Measurements from ENCODE around the gene IRAK1BP1.
A peak's percentile ranks its signal among the peaks of the same experiment; 100 is the strongest.
"Not testable (repeated sequence)": the region's sequence is repeated elsewhere in the genome, so short reads cannot be mapped to it uniquely, and the experiment has no call there.

IRAK1BP1 gene, protein sequence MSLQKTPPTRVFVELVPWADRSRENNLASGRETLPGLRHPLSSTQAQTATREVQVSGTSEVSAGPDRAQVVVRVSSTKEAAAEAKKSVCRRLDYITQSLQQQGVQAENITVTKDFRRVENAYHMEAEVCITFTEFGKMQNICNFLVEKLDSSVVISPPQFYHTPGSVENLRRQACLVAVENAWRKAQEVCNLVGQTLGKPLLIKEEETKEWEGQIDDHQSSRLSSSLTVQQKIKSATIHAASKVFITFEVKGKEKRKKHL

DNA sequence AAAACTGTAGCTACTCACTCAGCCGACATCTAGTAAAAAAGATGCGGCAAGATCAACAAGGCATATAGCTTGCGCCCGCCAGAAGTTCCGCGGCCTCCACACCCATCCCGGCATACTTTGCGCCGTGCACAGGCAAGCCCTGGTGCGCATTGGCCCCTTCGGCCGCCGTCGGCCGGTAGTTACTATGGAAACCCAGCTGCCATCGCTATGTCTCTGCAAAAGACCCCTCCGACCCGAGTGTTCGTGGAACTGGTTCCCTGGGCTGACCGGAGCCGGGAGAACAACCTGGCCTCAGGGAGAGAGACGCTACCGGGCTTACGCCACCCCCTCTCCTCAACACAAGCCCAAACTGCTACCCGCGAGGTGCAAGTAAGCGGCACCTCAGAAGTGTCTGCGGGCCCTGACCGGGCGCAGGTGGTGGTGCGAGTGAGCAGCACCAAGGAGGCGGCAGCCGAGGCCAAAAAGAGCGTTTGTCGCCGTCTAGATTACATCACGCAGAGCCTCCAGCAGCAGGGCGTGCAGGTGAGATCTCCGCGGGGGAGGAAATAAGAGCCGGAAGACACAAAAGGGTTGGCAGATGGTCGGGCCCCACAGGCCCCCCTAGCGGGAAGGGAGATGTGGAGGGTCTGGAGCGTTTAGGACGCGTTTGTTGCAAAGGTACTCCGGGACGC is at the start of gene IRAK1BP1:
Gene IRAK1BP1 (plus strand): TSS at position 182 of the 671 bp plus-strand sequence. CDS start 26 bp downstream, at position 208.
- DNase-seq, result peak; percentile 87

DNA sequence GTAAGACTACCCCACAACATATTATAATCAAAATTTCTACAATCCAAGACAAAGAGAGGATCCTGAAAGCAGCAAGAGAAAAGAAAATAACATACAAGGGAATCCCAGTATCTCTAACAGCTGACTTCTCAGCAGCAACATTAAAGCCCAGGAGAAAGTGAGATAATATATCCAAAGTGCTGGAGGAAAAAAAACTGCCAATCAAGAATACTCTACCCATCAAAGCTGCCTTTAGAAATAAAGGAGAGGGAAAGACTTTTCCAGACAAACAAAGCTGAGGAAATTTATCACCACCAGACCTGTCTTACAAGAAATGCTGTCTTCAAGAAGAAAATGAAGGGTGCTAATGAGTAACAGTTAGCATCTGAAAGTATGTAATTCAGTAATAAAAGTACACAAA is 43.3 kb upstream of the IRAK1BP1 start:
- DNase-seq, result no peak

DNA sequence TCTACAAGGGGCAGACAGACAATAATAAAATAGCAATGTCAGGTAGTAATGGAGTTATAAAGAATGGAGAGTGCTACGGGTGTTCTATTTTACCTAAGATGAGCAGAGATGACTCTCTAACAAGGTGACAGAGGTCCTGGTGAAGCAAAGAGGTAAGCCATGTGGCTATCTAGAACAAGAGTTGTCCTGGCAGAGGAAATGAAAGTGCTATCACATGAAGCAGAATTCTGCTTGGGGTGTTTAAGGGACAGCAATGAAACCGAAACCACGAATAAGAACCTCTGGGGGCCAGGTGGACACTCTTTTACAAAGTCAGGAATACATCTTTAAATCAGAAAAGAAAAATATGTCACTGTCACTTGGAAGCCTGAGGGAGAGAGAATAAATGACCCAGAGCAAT is 37.9 kb upstream of the IRAK1BP1 start:
- no peak for DNase-seq

DNA sequence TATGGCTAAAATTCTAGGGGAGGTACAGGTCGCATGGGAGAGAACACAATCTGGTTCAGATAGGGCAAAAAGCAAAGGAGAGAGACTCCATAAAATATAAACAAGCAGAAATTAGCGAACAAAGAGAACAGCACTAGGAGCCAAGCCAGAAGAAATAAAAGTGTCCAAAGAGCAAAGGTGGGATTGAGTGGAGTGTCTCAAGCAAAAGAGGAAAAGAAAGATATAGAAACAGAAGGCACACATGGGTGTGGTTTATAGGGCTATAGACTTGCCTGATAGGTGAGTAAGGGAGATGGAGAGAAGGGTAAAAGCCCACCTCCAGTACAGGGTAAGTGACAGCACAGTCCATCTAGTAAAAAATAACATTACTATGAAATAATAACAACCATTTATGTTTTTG is 36.5 kb upstream of the IRAK1BP1 start:
- no peak for DNase-seq

DNA sequence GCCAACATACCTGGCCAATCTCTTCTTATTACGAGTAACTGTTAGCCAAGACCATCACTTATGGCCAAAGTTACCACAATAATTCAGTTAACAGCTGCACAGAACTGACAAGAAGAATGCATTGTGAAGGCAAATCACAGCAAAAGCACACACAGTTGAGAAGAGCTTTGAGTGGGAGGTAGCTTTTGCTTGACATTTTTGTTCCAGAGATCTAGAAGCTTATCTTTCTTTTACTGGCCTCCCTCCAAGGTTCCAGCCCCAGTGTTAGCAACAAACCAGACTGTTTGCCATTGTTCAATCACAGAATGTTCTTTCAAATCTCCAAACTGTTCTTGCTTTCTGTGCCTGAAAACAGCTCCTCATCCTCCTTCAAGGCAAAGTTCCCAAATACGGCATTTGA is 35.9 kb upstream of the IRAK1BP1 start:
- DNase-seq, result no peak

DNA sequence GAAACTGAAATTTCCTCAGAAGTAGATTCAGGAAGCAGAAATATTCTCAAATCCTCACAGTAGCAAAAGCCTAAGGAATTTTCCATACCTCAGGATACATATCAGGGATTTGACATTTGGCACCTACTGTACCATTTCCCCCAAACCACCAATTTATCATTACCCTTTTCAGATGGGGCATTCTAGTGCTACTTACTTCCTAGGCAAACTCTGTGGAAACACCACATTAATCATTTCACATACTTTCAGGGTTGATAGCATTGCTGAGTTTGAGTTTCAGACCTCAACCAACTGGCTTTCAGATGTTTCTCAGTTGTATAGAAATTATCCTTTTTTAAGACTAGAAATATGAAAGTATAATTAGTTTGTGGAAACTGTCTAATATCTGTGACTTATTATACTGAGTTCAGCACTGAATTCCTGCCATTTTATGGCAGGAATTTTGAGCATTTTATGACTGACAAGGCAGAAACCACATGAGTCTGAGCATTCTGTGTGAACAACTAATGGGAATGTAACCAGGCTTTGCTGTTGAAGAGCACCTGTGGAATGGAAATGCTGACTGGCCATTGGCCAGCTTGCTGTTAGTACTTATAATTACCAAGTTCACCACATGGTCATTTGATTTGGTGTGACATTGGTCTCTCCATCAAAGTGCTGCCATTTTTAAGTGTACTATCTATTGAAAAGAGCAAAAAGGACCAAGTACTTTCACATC is 35.1 kb upstream of the IRAK1BP1 start:
- no peak for DNase-seq

DNA sequence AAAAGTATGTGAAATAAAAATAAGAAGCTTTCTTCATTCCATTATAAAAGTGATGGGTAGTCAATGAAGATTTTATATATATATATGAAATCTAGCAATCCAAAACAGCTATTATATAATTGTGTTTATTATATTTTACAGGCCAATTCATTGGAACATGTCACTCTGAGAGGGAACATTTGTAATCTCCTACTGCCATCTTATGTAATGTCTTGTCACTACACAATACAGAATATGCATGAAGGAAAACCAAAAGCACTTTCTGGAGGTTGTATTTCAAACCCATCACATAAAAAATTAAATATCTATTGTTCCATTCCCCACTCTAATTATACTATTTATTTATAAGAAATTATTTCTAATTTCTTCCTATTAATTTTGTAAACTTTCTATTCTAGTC is 31.5 kb upstream of the IRAK1BP1 start:
- no peak for DNase-seq

DNA sequence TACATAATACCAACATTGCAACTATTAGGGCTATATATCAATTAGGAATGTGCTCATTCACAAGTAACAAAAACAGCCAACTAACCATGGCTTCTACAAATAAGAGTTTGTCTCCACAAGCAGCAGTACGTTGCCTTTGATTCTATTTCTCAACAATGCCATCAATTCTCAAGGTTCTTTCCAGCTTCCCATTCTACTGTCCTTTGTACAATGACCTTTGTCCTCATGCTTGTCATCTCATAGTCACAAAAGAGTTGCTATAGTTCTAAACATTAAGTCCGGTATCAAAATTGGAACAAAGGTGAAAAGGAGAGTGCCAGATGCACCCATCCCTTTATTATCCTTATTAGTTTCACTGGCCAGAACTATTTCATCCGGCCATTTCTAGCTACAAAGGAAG is 30.8 kb upstream of the IRAK1BP1 start:
- DNase-seq, result no peak

DNA sequence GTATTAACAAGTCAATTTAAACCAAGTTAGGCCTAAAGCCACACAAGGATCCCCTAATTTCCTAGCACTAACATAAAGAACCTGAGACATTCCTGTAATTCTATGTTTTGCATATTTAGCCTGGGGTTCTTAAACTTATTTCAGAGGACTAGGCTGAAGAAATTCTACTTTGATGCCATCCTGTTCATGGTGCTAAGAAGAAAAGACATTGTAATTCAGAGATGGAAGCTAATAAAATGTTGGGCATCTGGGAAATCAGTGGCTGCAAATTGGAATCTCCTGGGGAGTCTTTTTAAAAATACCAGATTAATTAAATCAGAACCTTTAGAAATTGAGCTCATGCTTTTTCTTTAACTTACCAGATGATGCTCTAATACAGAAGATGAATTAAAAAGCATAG is 26.2 kb upstream of the IRAK1BP1 start:
- DNase-seq, result no peak

DNA sequence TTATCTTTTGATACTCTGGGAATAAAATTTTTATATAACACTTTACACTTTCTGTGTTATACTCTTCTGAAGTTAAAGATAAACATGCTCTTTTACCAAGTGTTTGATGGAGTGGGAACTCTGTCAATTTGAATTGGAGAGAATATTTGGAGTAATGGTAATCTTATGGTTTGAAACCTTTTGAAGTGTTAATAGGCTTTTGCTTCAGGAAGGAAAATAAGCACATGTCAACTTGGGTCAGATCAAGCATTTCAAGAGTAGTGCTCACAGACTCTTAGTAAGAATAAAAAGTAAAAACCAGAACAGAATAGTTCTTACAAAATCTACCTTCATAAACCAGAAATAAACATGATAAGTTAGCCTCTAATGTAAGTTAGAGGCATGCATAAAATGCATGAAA is 24.4 kb upstream of the IRAK1BP1 start:
- no peak for DNase-seq

DNA sequence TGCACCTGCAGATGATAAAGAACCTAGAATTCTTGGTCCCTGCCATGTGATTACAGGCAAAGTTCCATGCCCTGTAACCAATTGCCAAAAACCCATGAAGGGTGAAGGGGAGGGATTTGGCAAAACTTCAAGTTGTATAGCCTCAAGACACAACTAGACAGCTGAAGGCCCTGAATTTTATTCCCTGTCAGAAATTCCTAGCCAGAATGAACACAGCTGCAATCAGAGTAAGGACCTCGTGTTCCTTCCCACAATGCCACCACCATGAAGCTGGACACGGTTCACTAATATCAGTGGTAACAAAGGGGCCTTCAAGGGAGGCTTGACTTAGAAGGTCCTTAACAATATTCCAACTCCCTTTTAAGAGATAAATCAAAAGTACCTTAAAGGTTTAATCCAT is 22.5 kb upstream of the IRAK1BP1 start:
- no peak for DNase-seq

DNA sequence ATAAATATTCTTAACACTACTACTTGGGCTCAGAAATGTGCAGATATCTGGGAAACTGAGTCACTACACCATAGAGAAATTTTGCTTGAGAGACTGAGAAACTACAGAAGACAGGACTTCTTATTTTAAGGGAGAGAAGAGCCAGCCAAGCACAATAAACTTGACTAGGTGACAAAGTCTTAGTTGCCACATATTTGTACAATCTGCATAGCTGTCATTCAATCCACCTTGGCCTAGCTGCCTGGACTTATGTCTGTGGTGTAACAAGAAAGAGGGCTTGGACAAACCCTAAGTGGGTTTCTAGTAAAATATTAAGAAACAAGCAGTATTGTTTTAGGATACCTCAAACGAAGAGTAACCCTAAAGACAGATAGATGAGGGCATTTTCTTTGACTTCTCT is 21.8 kb upstream of the IRAK1BP1 start:
- no peak for DNase-seq

DNA sequence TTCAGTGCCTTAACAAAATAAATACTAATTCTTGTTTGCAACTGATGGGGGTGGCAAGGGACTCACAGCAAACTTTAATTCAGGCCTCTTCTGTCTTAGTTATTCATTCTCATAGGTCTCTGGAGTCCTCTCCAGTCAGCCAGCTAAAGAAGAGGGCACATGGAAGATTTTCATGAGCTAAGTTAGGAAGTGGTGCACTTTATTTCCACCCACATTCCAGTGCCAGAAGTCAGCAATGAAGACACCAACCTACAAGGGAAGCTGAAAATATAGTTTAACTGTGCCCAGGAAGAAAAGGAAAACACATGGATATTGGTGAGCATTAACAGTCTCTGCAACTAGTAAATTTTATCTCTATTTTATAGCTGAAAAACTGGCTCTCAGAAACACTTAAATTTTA is 16.7 kb upstream of the IRAK1BP1 start:
- peak; percentile 7 for DNase-seq

DNA sequence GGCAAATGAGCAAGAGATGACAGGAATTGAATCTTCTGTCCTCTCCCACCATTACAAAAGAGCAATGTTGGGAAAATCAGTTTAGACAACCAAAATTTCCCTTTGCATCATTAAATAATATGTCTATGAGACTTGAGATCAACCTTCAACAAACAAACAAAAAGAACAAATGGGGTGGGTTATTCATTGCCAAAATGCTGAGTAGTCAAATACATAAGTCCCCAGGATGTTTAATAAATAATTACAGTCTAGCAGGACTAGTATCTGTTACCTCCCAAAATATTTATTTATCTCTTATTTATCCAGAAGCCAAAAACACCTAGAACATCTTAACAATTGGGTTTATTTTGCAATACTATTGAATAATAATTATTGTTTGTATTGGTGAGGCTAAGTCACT is 16.2 kb upstream of the IRAK1BP1 start:
- no peak for DNase-seq

DNA sequence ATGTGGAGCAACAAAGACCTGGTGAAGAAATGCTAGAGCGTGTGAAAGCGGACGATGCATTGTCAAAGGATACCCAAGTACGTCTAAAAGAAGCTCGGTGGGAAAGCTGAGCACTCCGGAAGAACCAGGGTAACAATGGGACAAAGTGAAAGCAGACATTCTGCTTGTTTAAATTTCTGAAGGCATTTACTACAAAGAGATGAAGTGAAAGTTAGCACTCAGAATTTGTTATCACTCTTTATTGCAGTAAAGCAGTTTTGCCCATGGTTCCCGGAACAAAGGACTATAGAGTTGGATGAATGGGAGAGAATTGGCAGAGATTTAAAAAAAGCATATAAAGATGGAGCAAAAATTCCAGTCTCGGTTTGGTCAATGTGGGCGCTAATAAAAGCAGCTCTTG is 12.8 kb upstream of the IRAK1BP1 start:
- DNase-seq, result no peak

DNA sequence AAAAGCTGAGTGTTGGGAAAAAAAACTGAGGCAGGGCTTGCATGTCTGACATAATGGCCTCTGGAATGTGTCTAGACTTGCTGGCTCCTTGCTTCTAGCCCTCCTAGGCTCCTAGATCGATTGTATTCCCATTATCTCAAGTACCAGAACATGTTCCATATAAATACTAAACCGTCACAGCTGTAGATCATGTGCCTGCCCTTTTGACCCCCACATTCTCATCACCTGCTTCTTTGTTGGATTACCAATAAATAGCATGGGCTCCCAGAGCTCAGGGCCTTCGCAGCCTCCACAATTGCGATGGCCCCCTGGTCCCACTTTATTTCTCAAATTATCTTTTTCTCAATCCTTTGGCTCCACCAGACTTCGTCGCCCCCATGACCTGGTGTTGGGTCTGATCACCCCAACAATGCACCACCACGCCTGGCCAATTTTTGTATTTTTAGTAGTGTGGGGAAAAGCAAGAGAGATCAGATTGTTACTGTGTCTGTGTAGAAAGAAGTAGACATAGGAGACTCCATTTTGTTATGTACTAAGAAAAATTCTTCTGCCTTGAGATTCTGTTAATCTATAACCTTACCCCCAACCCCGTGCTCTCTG is 8.9 kb upstream of the IRAK1BP1 start:
- not testable (repeated sequence) for DNase-seq

DNA sequence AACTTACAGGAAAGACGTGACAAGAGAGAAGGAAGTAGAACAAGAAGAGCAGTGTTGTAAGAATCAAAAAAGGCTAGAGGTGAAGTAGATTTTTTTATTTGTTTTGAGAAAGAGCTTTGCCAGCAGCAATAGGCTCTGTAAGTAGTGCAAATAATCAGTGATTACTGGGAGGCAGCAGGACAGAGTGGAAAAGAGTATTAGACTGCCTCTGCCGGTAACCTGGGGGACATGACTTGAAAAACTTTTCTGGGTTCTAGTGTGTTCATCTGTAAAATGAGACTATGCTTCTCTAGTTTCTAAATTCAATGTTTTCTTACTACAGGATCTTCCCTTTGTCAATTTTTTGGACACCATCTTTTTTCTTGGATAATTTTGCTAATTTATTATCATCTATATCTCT is 5.8 kb upstream of the IRAK1BP1 start:
- no peak for DNase-seq

DNA sequence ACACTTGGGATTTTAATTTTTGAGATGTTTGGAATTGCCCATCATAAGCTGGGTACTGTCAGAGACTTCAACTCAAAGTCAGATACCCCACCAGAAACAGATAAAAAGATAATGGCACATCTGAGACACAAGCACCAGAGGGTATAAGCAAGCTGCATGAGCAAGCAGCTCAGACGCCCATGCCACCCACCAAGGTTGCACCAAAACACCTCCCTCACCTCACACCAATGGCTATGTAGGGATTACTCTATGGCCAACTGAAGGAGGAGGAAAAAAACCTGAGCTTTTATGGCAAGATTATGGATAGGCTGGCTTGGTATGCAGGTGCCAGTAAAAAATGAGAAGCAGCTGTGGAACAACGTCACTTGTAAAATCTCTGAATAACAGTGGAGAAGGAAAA is 3.8 kb upstream of the IRAK1BP1 start:
- no peak for DNase-seq

DNA sequence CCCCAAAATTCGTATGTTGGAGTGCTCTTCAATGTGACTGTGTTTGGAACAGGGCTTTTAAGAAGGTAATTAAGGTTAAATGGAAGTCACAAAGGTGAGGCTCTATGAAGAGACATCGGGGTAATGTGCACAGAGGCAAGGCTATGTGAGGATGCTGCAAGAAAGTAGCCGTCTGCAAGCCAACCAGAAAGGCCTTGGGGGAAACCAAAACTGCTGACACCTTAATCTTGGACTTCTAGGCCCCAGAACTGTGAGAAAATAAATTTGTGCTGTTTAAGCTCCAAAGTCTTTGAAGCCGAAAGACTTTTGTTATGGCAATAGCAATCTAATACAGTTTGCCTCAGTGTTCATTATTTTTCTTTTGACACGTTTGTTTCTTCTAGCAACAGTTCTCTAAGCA is 2.4 kb upstream of the IRAK1BP1 start:
- DNase-seq, result no peak

DNA sequence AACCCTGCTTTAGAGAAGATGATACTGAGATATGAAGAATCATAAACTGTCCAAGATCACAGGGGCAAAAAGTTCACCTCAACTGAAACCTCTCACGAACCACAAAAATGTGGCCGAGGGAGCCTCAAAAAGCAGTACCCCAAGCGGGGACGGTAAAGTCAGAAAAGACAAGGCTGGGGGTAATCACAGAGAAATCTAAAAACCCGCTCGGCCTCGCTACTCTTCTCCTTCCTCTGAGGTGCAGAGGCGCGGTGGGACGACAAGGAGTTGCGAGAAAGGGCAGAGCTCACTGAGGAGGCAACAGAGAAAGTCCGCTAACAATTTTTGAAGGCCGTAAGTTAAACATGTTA is 356 bp upstream of the IRAK1BP1 start:
- no peak for DNase-seq

DNA sequence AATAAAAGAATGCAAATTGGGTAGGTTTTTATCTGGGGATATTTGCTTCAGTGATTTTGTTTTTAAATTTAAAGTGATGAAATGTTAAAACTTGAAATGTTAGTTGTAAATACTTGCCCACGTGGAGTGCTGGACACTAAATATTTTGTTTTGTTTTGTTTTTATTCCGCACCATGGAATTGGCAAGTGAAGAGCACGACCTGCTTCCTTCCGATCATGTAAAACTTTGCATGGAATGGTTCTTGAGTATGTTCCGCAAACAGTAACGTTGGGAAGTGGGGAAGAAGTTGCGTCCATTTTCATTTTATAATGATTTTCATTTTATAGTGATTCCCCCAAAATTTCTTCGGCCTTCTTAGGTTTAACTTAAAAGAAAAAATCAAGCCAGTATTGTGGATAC is 765 bp downstream of the IRAK1BP1 start:
- DNase-seq, result no peak

DNA sequence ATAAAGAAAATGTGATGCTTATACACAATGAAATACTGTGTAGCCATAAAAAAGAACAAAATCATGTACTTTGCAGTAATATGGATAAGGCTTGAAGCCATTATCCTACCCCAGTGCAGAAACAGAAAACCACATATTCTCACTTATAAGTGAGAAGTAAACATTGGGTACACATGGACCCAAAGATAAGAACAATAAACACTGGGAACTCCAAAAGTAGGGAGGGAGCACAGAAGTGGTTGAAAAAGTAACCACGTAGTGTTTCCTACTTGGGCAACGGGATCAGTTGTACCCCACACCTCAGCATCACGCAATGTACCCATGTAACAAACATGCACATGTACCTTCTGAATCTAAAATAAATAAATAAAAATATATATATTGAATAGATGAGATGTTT is 8.2 kb downstream of the IRAK1BP1 start:
- no peak for DNase-seq

DNA sequence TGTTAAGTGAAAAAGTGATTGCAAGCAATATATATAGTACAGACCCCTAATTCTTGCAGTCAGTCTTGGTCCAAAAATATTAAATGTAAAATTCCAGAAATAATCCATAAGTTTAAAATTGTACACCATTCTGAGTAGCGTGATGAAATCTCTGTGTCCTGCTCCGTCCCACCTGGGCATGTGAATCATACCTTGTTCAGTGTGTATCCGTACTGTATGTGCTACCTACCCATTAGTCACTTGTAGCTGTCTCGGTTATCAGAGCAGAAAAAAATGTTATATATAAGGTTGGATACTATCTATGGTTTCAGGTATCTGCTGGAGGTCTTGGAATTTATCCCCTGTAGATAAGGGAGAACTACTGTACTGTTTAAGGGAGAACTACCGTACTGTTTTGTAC is 16.3 kb downstream of the IRAK1BP1 start:
- DNase-seq, result no peak

DNA sequence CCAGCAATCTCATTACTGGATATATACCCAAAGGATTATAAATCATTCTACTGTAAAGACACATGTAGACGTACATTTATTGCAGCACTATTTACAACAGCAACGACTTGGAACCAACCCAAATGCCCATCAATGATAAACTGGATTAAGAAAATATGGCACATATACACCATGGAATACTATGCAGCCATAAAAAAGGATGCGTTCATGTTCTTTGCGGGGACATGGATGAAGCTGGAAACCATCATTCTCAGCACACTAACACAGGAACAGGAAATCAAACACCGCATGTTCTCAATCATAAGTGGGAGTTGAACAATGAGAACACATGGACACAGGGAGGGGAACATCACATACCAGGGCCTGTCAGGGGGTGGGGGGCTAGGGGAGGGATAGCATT is 22.6 kb downstream of the IRAK1BP1 start:
- not testable (repeated sequence) for DNase-seq
